DMS 273 (cell line): Measurements from ENCODE around the gene OR2L8.

ENCODE experiments used
- DNase-seq: peaks from one replicate; lab custom pipeline; 2025; ENCODE audit not compliant: unreplicated experiment; lab: John Stamatoyannopoulos, UW

Gene OR2L8

GRCh38 chr1:247966532-247967204 is 18.0 kb downstream of the OR2L8 start:
- DNase-seq: no peak

GRCh38 chr1:247992986-247993385 is 44.3 kb downstream of the OR2L8 start:
- no peak for DNase-seq

- DNase-seq: no peak
Measured at GRCh38 chr1:247998811-247999210, 50.2 kb downstream of the OR2L8 start.
